SU-DHL-6 (cell line): ENCODE data around the gene KATNAL1.

Experiments
- H2AFZ ChIP-seq: fragments of 200-600 bp; sonication (generic); 2 replicates; pipeline ENCODE4 v1.6.1; 2014; ENCODE audit warnings: low read depth, mild to moderate bottlenecking, moderate library complexity, mixed read lengths, antibody characterized with exemption, low read length; ENCODE audit not compliant: severe bottlenecking
- H3F3A ChIP-seq: fragments of 200-600 bp; shearing (Covaris generic); 2 replicates; pipeline ENCODE4 v1.6.0; 2016; ENCODE audit warnings: antibody characterized with exemption, mild to moderate bottlenecking; ENCODE audit not compliant: insufficient read depth
- H3K27ac ChIP-seq: fragments of 200-600 bp; sonication (generic); 2 replicates; pipeline ENCODE4 v1.5.1; 2016; ENCODE audit warnings: low read depth, mild to moderate bottlenecking, low read length, moderate library complexity, mixed read lengths
- H3K27me3 ChIP-seq: fragments of 200-600 bp; sonication (generic), shearing (Covaris generic); 2 replicates; pipeline ENCODE4 v1.6.0; 2014; ENCODE audit warnings: mild to moderate bottlenecking, low read length
- H3K36me3 ChIP-seq: fragments of 200-600 bp; sonication (generic); 2 replicates; pipeline ENCODE4 v1.6.1; 2014; ENCODE audit warnings: mild to moderate bottlenecking, low read length, mixed read lengths
- H3K4me2 ChIP-seq: fragments of 300-600, 200-600 bp; shearing (Covaris generic), sonication (generic); 2 replicates; pipeline ENCODE4 v1.6.0; 2014; ENCODE audit warnings: low read length, low read depth, mild to moderate bottlenecking; ENCODE audit not compliant: poor library complexity, severe bottlenecking
- H3K4me3 ChIP-seq: fragments of 200-600 bp; sonication (generic); 2 replicates; pipeline ENCODE4 v1.5.1; 2014; ENCODE audit warnings: antibody characterized with exemption, low read length, mild to moderate bottlenecking, mixed read lengths; ENCODE audit not compliant: insufficient read depth, poor library complexity, severe bottlenecking
- H3K79me2 ChIP-seq: fragments of 200-600 bp; sonication (generic); 2 replicates; pipeline ENCODE4 v1.6.1; 2014; ENCODE audit warnings: mild to moderate bottlenecking, low read length, moderate library complexity; ENCODE audit not compliant: insufficient read depth
- H3K9ac ChIP-seq: fragments of 200-600 bp; sonication (generic); 2 replicates; pipeline ENCODE4 v1.7.0; 2014; ENCODE audit warnings: mild to moderate bottlenecking, low read length
- H3K9me2 ChIP-seq: fragments of 200-600 bp; sonication (generic); replicated peaks from 2 replicates; pipeline ENCODE4 v1.6.1; 2014; ENCODE audit warnings: low read length; ENCODE audit not compliant: insufficient read depth
- H3K9me3 ChIP-seq: fragments of 200-600 bp; sonication (generic); 2 replicates; pipeline ENCODE4 v1.6.1; 2014; ENCODE audit warnings: low read length, mixed read lengths; ENCODE audit not compliant: insufficient read depth
- H4K20me1 ChIP-seq: fragments of 200-600 bp; sonication (generic); 2 replicates; pipeline ENCODE4 v1.6.1; 2014; ENCODE audit warnings: low read depth, mild to moderate bottlenecking, antibody characterized with exemption, low read length, moderate library complexity, mixed read lengths
- EZH2phosphoT487 ChIP-seq: fragments of 200-600 bp; sonication (generic), shearing (Covaris generic); conservative IDR thresholded peaks from 2 replicates; pipeline ENCODE4 v1.6.1; 2018; ENCODE audit warnings: mild to moderate bottlenecking, antibody characterized with exemption, low read length, moderate library complexity, mixed read lengths
- TF ChIP-seq, protein P1 (sequence below): fragments of 200-600 bp; sonication (generic); IDR thresholded peaks from one replicate; pipeline ENCODE4 v1.5.1; 2017; ENCODE audit warnings: antibody characterized with exemption, mild to moderate bottlenecking, low read length, moderate library complexity; ENCODE audit not compliant: insufficient read depth, poor library complexity, severe bottlenecking

The KATNAL1 gene

DNA sequence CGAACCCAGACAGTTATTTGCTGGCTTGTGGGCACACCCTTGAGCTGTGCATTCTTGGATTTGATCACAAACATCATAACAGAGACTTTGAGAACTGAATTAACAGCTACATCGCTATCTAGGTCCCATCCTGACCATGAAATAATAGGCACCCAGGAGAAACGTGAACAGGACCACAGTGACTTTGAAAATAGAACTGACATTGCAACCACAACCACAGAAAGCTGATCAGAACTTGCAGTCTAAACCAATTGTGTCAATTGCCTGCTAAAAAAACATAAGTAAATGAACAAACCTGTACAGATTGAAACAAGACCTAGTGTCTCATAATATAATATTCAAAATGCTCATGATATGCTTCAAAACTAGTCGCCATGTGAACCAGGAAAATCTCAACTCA, 18.3 kb upstream of the KATNAL1 start:
- H3F3A ChIP-seq: peaks cover 34% of the 10 kb centered on the region
- no peaks in the 10 kb centered on the region for H3K27me3 ChIP-seq
- H3K79me2 ChIP-seq: no peaks in the 10 kb centered on the region
- H3K9ac ChIP-seq: no peak overlapping the region
- no peak overlapping the region for H3K27ac ChIP-seq
- H3K4me3 ChIP-seq: no peak overlapping the region
- H2AFZ ChIP-seq: no peak overlapping the region
- H3K36me3 ChIP-seq: no peaks in the 10 kb centered on the region
- no peak overlapping the region for H3K4me2 ChIP-seq
- no peaks in the 10 kb centered on the region for H3K9me2 ChIP-seq
- H3K9me3 ChIP-seq: no peaks in the 10 kb centered on the region
- H4K20me1 ChIP-seq: no peaks in the 10 kb centered on the region
- TF ChIP-seq EZH2phosphoT487: no peak
- TF ChIP-seq, protein P1, sequence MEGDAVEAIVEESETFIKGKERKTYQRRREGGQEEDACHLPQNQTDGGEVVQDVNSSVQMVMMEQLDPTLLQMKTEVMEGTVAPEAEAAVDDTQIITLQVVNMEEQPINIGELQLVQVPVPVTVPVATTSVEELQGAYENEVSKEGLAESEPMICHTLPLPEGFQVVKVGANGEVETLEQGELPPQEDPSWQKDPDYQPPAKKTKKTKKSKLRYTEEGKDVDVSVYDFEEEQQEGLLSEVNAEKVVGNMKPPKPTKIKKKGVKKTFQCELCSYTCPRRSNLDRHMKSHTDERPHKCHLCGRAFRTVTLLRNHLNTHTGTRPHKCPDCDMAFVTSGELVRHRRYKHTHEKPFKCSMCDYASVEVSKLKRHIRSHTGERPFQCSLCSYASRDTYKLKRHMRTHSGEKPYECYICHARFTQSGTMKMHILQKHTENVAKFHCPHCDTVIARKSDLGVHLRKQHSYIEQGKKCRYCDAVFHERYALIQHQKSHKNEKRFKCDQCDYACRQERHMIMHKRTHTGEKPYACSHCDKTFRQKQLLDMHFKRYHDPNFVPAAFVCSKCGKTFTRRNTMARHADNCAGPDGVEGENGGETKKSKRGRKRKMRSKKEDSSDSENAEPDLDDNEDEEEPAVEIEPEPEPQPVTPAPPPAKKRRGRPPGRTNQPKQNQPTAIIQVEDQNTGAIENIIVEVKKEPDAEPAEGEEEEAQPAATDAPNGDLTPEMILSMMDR: no peak

DNA sequence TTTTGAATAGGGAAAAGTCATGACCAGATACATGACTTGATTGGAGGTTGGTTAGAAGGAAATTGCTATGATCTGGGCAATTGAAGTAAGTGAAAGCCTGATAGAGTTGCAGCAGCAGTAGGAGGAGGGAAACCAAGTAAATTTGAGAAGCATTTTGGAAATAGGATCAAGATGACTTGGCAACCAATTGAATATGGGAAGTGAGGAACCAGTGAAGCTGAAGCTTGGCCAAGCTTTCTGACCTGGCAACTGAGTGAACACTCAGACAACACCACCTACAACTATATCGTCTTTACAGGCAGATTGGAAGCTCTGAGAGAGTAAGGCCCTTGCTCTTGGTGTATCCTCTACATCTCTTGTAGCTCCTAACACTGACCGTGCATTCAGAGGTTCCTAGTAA, 16.2 kb upstream of the KATNAL1 start:
- no peak overlapping the region for H2AFZ ChIP-seq
- no peaks in the 10 kb centered on the region for H3K9me2 ChIP-seq
- no peak for TF ChIP-seq EZH2phosphoT487
- TF ChIP-seq, protein P1: no peak
- no peaks in the 10 kb centered on the region for H4K20me1 ChIP-seq
- H3K36me3 ChIP-seq: no peaks in the 10 kb centered on the region
- H3K4me2 ChIP-seq: no peak overlapping the region
- H3K4me3 ChIP-seq: no peak overlapping the region
- H3K9ac ChIP-seq: no peak overlapping the region
- no peak overlapping the region for H3K27ac ChIP-seq
- peaks cover 17% of the 10 kb centered on the region for H3F3A ChIP-seq
- H3K9me3 ChIP-seq: no peaks in the 10 kb centered on the region
- no peaks in the 10 kb centered on the region for H3K27me3 ChIP-seq
- H3K79me2 ChIP-seq: no peaks in the 10 kb centered on the region

DNA sequence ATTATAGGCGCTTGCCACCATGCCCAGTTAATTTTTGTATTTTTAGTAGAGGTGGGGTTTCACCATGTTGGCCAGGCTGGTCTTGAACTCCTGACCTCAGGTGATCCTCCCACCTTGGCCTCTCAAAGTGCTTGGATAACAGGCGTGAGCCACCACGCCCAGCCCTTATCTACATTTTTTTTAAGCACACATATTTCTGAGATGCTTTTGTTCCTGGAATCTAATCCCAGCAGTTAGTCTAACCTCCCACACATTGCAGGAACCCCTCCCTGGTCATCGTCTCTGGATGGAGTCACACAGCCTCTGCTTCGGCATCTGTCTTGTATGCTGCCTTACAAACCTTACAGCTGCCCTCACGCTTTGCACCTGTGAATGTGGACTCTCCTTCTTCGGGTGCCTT, 15.1 kb upstream of the KATNAL1 start:
- Histone ChIP-seq H3K27ac (no peak overlapping the region), H3K9me3 (no peaks in the 10 kb centered on the region), H3K9me2 (no peaks in the 10 kb centered on the region)

More for the DNA sequence above, 15.1 kb upstream of the KATNAL1 start:
- Histone ChIP-seq H3K36me3 (no peaks in the 10 kb centered on the region), H2AFZ (no peak overlapping the region), H3K27me3 (no peaks in the 10 kb centered on the region), H3K9ac (no peak overlapping the region), H3K4me3 (no peak overlapping the region), H3K4me2 (no peak overlapping the region), H3K79me2 (no peaks in the 10 kb centered on the region), H4K20me1 (no peaks in the 10 kb centered on the region), H3F3A (peaks cover 14% of the 10 kb centered on the region; the same call in 1 of the 2 replicates)
- no peak for TF ChIP-seq EZH2phosphoT487
- TF ChIP-seq, protein P1: no peak
